ENCODE results near the gene ATP5PO. TPM values are rescaled to one million over a fixed set of nuclear protein-coding genes. Genes with fewer than 3 reads are reported as not detected.

Gene ATP5PO
- total RNA-seq, 1 experiment from 2014 or later = 254 TPM

DNA sequence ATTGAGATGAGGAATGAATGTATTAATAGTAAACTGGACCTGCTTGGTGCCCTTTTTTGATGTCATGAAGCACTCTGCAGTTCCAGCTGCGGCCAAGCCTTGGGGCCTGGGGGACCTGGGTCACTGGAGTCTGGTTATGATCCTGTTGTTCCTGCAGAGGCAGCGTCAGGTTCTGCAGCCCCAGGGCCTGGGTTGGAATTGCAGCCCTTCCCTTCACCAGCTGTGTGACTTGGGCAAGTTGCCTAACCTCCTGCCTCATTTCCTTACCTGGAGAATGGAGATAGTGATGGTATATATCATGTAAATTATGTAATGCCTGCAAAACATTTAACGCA is 9.1 kb upstream of the ATP5PO start:
- intact Hi-C loops (cut with micrococcal nuclease; ENCODE audit: unreplicated experiment) = loop anchor here (2.0 kb wide), 1 partner anchor 278 kb away; no protein-coding TSS in a partner anchor
- Histone ChIP-seq H3K4me1 (ENCODE audit: insufficient read depth, low read length, poor library complexity, severe bottlenecking) (no peaks in the 10 kb centered on the region), H3K27me3 (replicated peaks; ENCODE audit: insufficient read depth, low read depth, low read length, poor library complexity) (peaks cover 3% of the 10 kb centered on the region), H3K27ac (ENCODE audit: low read depth, low read length, poor library complexity, severe bottlenecking) (no peak overlapping the region), H3K9me3 (ENCODE audit: low read depth, low read length, poor library complexity, severe bottlenecking) (no peaks in the 10 kb centered on the region), H3K4me3 (ENCODE audit: low read depth, low read length, poor library complexity, severe bottlenecking) (no peak overlapping the region), H3K36me3 (ENCODE audit: insufficient read depth, low read length, poor library complexity, severe bottlenecking) (no peaks in the 10 kb centered on the region)
- TF ChIP-seq EZH2 (IDR thresholded peaks at IDR 0.05; ENCODE audit: borderline replicate concordance, low read depth, low read length, poor library complexity, severe bottlenecking) (no peak), CTCF (conservative IDR thresholded peaks at IDR 0.05; ENCODE audit: low read depth, low read length) (no peak)
- no peak for DNase-seq (ENCODE audit: low spot score)
- ChIA-PET CTCF (interaction anchor here (0.7 to 2.3 kb wide), 11 partner anchors 23 to 443 kb away, joined by 3 to 54 read pairs (median 5); no protein-coding TSS in a partner anchor), POLR2A (ENCODE audit: low non-redundant PET) (no interaction called here)
- no TSS peak for BruUV-seq (replicated peaks)

DNA sequence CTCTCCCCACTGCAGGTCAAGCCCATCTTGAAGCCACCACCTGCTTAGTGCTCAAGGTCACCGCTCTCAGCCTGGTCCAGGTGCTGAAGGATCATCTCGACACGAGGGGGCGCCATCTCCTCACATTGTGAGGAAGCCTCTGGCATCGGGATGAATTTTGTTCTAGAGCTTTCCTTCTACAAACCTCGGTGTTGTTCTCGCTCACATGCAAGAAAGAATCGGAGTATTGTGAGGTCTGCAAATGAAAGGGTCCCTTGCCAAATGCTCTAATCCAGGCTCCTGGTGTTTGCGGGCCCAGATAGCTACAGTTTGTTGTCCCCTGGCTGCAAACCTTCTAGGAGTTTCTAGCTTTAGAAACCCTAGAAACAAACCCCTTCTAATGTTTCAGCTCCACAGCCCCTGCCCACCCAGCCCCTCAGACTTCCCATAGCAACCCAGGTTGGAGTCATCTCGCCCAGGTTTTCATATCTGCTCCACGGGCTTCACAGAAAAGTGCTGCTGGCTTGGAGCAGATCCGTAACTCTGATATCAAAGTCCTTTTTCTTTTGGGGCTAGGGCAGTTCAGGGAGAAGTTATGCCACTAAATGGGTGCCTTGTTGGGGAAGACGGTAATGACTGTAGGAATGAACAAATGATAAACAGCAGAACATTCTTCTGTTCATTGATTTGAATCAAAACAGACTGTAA is 8.6 kb upstream of the ATP5PO start:
- no peak overlapping the region for H3K4me3 ChIP-seq (ENCODE audit: low read depth, low read length, poor library complexity, severe bottlenecking)
- TF ChIP-seq EZH2 (IDR thresholded peaks at IDR 0.05; ENCODE audit: borderline replicate concordance, low read depth, low read length, poor library complexity, severe bottlenecking) (no peak), CTCF (conservative IDR thresholded peaks at IDR 0.05; ENCODE audit: low read depth, low read length) (peak; percentile 96)
- peak; percentile 88 for DNase-seq (ENCODE audit: low spot score)
- no peaks in the 10 kb centered on the region for H3K9me3 ChIP-seq (ENCODE audit: low read depth, low read length, poor library complexity, severe bottlenecking)
- ChIA-PET POLR2A (ENCODE audit: low non-redundant PET) (no interaction called here), CTCF (interaction anchor here (0.6 to 2.3 kb wide), 16 partner anchors 23 to 620 kb away, joined by 3 to 54 read pairs (median 5); no protein-coding TSS in a partner anchor)
- H3K27ac ChIP-seq (ENCODE audit: low read depth, low read length, poor library complexity, severe bottlenecking) = no peak overlapping the region
- H3K27me3 ChIP-seq (replicated peaks; ENCODE audit: insufficient read depth, low read depth, low read length, poor library complexity) = peaks cover 3% of the 10 kb centered on the region
- H3K36me3 ChIP-seq (ENCODE audit: insufficient read depth, low read length, poor library complexity, severe bottlenecking) = no peaks in the 10 kb centered on the region
- no peaks in the 10 kb centered on the region for H3K4me1 ChIP-seq (ENCODE audit: insufficient read depth, low read length, poor library complexity, severe bottlenecking)
- intact Hi-C loops (cut with micrococcal nuclease; ENCODE audit: unreplicated experiment) = loop anchor here (2.0 kb wide), 1 partner anchor 279 kb away; no protein-coding TSS in a partner anchor
- BruUV-seq (replicated peaks) = no TSS peak

DNA sequence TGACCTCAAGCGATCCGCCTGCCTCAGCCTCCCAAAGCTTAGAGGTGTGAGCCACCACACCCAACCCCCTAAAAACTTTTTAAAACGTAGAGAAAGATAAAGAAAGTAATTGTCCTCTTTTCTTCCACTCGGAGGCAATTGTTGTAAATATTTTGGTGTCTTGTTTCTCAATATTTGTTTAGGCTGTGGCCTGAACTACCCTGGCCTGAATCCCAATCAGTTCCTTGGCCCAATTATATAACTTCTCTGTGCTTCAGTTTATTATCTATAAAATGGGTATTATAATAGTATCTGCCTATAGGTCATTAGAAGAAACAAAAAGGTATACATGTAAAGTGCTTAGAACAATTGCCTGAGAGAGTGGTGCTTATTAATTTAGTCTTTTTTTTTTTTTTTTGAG is 1.8 kb upstream of the ATP5PO start:
- TF ChIP-seq EZH2 (IDR thresholded peaks at IDR 0.05; ENCODE audit: borderline replicate concordance, low read depth, low read length, poor library complexity, severe bottlenecking) (no peak), CTCF (conservative IDR thresholded peaks at IDR 0.05; ENCODE audit: low read depth, low read length) (no peak)
- Histone ChIP-seq H3K4me1 (ENCODE audit: insufficient read depth, low read length, poor library complexity, severe bottlenecking) (peaks cover 10% of the 10 kb centered on the region), H3K27me3 (replicated peaks; ENCODE audit: insufficient read depth, low read depth, low read length, poor library complexity) (no peaks in the 10 kb centered on the region), H3K9me3 (ENCODE audit: low read depth, low read length, poor library complexity, severe bottlenecking) (no peaks in the 10 kb centered on the region), H3K27ac (ENCODE audit: low read depth, low read length, poor library complexity, severe bottlenecking) (no peak overlapping the region), H3K36me3 (ENCODE audit: insufficient read depth, low read length, poor library complexity, severe bottlenecking) (peaks cover 12% of the 10 kb centered on the region), H3K4me3 (ENCODE audit: low read depth, low read length, poor library complexity, severe bottlenecking) (no peak overlapping the region)
- CTCF ChIA-PET = no interaction called here
- intact Hi-C loops (cut with micrococcal nuclease; ENCODE audit: unreplicated experiment) = no loop called here
- BruUV-seq (replicated peaks) = no TSS peak
- POLR2A ChIA-PET (ENCODE audit: low non-redundant PET) = no interaction called here
- no peak for DNase-seq (ENCODE audit: low spot score)

Data from A673 (cell line).